HL-60 (cell line): ENCODE measurements around the gene PIWIL1.

Experiments
- DNase-seq, 2 experiments: peaks; one replicate each; pipeline ENCODE4 v3.0.0-alpha.2; 2010 to 2020; ENCODE audit warnings: low read depth in 1 of 2, low spot score in 1 of 2
- H3K27ac ChIP-seq: fragments of 250-450 bp; sonication (Bioruptor Pico); replicated peaks from 2 replicates; pipeline ENCODE4 v1.5.1; 2020; ENCODE audit warnings: mild to moderate bottlenecking, moderate library complexity
- H3K27me3 ChIP-seq: fragments of 250-450 bp; sonication (Bioruptor Pico); 2 replicates; pipeline ENCODE4 v1.5.1; 2021; ENCODE audit warnings: mild to moderate bottlenecking, moderate library complexity; ENCODE audit not compliant: insufficient read depth, poor library complexity, severe bottlenecking
- H3K4me3 ChIP-seq: replicated peaks from 2 replicates; pipeline ENCODE4 v1.5.1; 2011; ENCODE audit warnings: mild to moderate bottlenecking, control low read depth, low read length; ENCODE audit not compliant: insufficient read depth
- CTCF ChIP-seq: IDR thresholded peaks from one replicate; pipeline ENCODE4 v1.5.1; 2011; ENCODE audit warnings: low read length, control low read depth, inconsistent platforms; ENCODE audit not compliant: insufficient read depth
- GABPA ChIP-seq: IDR thresholded peaks from 2 replicates; pipeline ENCODE4 v1.6.1; 2012; ENCODE audit warnings: low read depth
- POLR2AphosphoS5 ChIP-seq: IDR thresholded peaks from 2 replicates; pipeline ENCODE4 v1.6.1; 2012; ENCODE audit warnings: low read depth
- SPI1 ChIP-seq: IDR thresholded peaks from 2 replicates; pipeline ENCODE4 v1.6.1; 2012; ENCODE audit warnings: low read depth, mild to moderate bottlenecking, borderline replicate concordance
- TF ChIP-seq, protein P1 (sequence below): IDR thresholded peaks from 2 replicates; pipeline ENCODE4 v1.6.1; 2012; ENCODE audit warnings: low read depth; ENCODE audit not compliant: insufficient replicate concordance

PIWIL1 gene

GRCh38 chr12:130347588-130347987, 9.9 kb downstream of the PIWIL1 start:
- no peak overlapping the region for H3K4me3 ChIP-seq
- H3K27ac ChIP-seq = no peak overlapping the region
- H3K27me3 ChIP-seq = no peaks in the 10 kb centered on the region
- TF ChIP-seq SPI1 = no peak
- TF ChIP-seq GABPA = no peak
- TF ChIP-seq POLR2AphosphoS5 = no peak
- TF ChIP-seq CTCF = no peak
- TF ChIP-seq, protein P1, sequence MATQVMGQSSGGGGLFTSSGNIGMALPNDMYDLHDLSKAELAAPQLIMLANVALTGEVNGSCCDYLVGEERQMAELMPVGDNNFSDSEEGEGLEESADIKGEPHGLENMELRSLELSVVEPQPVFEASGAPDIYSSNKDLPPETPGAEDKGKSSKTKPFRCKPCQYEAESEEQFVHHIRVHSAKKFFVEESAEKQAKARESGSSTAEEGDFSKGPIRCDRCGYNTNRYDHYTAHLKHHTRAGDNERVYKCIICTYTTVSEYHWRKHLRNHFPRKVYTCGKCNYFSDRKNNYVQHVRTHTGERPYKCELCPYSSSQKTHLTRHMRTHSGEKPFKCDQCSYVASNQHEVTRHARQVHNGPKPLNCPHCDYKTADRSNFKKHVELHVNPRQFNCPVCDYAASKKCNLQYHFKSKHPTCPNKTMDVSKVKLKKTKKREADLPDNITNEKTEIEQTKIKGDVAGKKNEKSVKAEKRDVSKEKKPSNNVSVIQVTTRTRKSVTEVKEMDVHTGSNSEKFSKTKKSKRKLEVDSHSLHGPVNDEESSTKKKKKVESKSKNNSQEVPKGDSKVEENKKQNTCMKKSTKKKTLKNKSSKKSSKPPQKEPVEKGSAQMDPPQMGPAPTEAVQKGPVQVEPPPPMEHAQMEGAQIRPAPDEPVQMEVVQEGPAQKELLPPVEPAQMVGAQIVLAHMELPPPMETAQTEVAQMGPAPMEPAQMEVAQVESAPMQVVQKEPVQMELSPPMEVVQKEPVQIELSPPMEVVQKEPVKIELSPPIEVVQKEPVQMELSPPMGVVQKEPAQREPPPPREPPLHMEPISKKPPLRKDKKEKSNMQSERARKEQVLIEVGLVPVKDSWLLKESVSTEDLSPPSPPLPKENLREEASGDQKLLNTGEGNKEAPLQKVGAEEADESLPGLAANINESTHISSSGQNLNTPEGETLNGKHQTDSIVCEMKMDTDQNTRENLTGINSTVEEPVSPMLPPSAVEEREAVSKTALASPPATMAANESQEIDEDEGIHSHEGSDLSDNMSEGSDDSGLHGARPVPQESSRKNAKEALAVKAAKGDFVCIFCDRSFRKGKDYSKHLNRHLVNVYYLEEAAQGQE = no peak
- DNase-seq = no peak

- no peak overlapping the region for H3K27ac ChIP-seq
- no peak for DNase-seq
- H3K27me3 ChIP-seq = no peaks in the 10 kb centered on the region
- no peak for TF ChIP-seq POLR2AphosphoS5
- TF ChIP-seq CTCF = no peak
- TF ChIP-seq SPI1 = no peak
- no peak for TF ChIP-seq GABPA
- TF ChIP-seq, protein P1 = no peak
- no peak overlapping the region for H3K4me3 ChIP-seq
Measured at GRCh38 chr12:130350715-130351114, 13.0 kb downstream of the PIWIL1 start.

DNA sequence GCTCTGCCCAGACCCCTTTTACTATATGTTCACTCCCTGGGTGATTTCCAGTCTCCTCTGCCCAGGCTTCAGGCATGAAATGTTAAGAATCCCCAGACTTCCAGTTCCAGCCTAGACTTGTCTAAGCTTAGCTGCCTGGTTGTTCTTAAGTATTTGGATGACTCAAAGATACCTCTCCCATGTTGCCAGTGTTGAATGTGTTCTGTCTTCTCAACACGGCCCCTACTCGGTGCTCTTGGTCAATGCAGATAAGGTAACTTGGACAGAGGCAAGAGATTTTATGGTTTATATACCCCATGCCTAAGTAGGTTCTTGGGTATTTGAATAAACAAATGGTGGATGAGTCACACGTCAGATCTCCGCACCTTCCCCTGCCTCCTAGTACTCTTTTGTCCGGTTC, 13.6 kb downstream of the PIWIL1 start:
- no peak for DNase-seq
- H3K27ac ChIP-seq = no peak overlapping the region
- H3K4me3 ChIP-seq = no peak overlapping the region
- no peaks in the 10 kb centered on the region for H3K27me3 ChIP-seq
- TF ChIP-seq CTCF = no peak
- no peak for TF ChIP-seq GABPA
- no peak for TF ChIP-seq POLR2AphosphoS5
- TF ChIP-seq, protein P1 = no peak
- TF ChIP-seq SPI1 = no peak
